ENCODE data around the gene MEGF11.

Gene MEGF11

GRCh38 chr15:66110864-66111263, 142.7 kb downstream of the MEGF11 start:
- no peak for DNase-seq

DNA sequence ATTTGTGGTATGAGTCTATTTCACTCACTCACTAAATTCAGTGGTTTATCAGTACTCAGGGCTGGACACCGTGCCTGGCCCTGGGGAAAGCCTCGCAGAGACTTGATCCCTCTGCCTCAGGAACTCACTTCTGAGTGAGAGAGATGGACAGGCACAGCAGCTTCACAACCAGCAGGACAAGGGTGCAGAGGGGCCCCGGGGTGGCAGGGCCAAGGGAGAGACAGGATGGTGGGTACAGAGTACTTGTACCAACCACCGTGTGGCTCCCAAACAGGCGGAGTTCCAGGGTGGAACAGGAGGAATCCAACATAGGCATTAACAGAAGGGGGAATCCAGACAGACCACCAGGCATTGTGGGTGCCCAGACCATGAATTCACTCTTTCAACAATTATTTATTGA, 143.7 kb downstream of the MEGF11 start:
- DNase-seq, result no peak

DNA sequence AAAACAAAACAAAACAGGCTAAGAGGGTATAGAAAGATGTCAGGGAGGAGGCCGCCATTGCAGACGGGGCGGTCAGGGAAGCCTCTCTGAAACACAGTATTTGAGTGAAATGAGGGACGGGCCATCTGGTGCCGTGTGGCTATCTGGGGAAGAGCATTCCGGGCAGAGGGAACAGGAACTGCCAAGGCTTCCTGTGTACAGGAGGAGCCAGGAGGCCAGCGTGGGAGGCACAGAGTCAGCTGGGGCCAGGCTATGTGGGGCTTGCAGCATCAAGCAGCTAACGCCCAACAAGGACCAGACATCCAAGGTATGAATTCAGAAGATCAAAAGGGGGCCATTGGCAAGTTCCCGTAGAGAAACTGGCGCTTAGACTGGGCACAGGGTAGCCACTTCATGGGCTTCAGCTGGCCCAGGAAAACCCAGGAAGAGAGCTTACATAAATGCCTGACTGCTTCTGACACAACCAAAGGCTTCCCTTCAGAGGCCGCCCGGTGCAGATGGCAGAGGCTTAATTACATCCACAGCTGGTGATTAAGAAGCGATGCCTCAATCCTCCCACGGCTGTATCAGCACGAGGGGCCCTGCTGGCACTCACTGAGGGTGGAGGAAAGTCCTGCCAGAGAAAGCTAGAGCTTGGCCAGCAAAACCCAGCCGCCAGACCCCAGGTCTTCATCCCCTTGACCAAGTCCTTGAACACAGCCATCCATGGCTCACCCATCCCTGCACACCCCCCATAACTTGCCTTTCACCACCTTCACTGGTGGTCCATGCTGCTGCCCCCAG, 144.9 kb downstream of the MEGF11 start:
- DNase-seq, result no peak

DNA sequence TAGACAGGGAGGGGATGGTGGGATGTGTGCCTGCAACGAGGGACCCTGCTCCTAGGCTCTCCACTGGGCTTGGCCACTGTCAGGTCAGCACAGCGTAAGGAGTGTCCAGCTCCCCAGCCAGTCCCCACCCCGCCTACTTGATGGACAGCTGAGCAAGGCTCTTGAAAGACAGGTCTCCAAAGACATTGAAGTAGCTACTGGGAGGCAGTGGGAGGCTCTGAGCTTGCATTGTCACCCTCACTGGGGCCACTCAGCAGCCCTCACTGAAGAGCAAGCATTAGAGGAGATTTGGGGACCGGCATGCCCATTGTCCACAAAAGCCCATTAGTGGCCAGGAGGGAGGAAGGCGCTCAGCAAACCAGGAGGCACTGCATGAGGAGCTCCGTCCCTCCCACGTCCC, 146.5 kb downstream of the MEGF11 start:
- DNase-seq, result no peak

GRCh38 chr15:66105286-66106265, 148.0 kb downstream of the MEGF11 start:
- no peak for DNase-seq

- DNase-seq, result no peak
Observed at GRCh38 chr15:66103293-66103590, 150.3 kb downstream of the MEGF11 start.

DNA sequence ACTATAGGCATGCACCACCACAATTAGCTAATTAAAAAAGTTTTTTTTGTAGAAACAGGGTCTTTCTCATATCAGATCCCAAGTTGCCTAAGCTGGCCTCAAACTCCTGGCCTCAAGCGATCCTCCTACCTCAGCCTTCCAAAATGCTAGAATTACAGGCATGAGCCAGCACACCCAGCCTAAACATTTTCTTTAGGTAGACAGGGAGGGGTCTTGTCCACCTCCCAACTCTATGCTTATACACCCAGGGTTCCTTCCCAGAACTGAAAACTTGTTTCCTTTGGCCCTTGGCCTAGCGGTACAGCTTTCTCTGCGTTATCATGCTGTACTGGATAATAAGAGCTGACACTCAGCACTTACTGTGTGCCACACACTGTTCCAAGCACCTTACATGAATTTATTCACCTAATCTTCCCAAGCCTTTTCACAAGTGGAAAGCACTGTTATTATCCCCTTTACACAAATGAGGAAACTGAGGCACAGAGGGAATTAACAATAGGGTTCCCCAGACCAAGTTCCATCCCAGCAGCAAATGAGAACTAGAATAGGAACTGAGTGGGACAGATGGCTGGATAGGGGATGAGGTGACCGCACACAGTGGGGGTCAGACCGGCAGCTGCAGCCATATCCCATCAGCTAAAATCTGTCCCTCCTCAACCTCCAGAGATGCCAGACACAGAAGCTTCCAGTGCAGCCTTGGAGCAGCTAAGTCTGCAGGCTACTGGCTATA, 150.8 kb downstream of the MEGF11 start:
- DNase-seq, result no peak

- DNase-seq, result no peak
Observed at GRCh38 chr15:66101715-66102395, 151.7 kb downstream of the MEGF11 start.

DNA sequence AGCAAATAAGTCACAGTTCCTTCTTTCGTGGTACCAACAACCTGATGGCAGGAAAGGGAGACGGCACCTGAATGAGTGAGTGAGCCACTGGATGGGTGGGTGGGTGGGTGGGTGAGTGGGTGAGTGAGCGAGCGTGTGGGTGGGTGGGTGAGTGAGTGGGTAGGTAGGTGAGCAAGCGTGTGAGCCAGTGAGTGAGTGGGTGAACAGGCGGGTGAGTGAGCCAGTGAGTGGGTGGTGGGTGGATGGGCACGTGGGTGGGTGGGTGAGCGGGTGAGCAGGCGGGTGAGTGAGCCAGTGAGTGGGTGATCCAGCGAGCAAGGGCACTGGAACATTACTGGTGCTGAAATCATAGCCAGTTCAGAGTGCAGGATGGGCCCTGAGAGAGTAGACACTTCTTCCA, 152.8 kb downstream of the MEGF11 start:
- no peak for DNase-seq

- DNase-seq, result no peak
Observed at GRCh38 chr15:66099950-66100671, 153.4 kb downstream of the MEGF11 start.

- DNase-seq, result no peak
Observed at GRCh38 chr15:66098022-66098363, 155.6 kb downstream of the MEGF11 start.

DNA sequence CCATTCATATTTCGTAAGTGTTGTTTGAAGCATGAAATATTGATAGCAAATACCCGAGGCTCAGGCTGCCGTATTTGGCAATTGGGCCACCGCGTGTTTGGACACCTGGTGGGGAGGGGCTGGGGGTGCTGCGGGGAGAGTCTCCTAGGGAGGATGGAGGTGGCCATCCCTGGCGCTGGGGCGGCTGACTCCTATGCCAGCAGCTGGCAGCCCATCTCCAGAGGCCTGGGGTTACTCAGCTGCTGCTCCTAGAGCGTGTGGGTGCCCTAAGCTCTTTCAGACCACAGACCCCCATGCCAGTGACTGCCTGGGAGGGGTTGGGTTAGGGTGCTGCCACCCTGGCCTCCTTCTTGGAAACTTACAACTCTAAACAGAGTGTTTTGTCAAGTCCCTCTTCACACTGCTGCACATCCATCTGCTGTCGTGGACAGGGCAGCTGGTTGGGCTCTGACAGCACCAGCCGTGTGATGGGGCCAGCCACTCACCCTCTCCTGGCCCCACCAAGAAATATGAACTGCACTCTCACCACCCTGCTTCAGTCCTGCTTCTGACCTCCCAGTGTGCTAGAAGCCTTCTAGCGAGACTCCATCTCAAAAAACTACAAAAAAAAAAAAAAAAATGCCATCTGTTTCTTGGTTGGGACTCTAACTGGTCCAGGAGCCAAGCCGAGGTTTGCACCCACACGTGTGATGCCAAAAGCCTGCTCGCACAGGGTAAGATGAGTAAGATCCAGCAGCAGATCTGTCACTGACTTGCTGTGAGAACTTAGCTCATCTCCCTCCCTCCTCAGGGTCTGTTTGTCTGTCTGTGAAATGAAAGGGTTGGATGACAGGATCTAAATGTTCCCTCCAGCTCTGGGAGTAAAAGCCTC, 156.2 kb downstream of the MEGF11 start:
- DNase-seq, result no peak

DNA sequence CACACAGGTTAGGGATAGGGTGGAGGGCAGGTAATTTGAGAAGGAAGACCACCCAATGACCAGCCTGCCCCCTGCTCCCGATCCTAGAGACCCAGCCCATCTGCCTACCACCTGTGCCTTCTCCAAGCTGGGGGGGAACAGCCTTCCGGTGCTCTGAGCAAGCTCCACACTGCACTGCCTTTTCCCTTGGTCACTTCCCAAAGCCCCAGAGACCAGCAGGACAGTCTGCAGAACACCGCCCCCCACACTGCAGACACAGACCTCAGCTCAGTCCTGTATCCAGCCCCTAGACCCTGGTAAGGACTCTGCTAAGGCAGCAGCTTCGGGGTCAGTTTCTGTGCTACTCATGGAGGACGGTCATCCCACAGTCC, 156.9 kb downstream of the MEGF11 start:
- DNase-seq, result no peak

- no peak for DNase-seq
Observed at GRCh38 chr15:66095871-66096687, 157.5 kb downstream of the MEGF11 start.

- DNase-seq, result no peak
Observed at GRCh38 chr15:66094331-66094730, 159.2 kb downstream of the MEGF11 start.

- no peak for DNase-seq
Observed at GRCh38 chr15:66092053-66093016, 161.2 kb downstream of the MEGF11 start.

- no peak for DNase-seq
Observed at GRCh38 chr15:66089509-66089908, 164.0 kb downstream of the MEGF11 start.

GRCh38 chr15:66089049-66089448, 164.5 kb downstream of the MEGF11 start:
- no peak for DNase-seq

DNA sequence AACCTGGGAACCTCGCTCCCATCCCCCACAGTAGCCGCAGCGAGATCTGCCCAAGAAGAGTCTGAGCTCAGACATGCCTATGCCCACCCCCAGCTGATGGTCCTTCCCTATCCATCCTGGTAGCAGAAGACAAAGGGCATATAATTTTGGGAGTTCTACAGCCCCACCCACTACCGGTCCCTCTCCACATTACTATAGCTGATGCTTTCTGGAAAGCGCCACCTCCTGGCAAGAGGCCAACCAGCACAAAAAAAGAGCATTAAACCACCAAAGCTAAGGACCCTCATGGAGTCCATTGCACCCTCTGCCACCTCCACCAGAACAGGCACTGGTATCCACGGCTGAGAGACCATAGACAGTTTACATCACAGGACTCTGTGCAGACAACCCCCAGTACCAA, 168.4 kb downstream of the MEGF11 start:
- no peak for DNase-seq
